ENCODE measurements around the gene B9D1. TPM values are rescaled to one million over a fixed set of nuclear protein-coding genes. Genes with fewer than 3 reads are reported as not detected.

The B9D1 gene
- total and polyA plus RNA-seq, 2 experiments from 2014 or later: 29.6 to 30.8 TPM

DNA sequence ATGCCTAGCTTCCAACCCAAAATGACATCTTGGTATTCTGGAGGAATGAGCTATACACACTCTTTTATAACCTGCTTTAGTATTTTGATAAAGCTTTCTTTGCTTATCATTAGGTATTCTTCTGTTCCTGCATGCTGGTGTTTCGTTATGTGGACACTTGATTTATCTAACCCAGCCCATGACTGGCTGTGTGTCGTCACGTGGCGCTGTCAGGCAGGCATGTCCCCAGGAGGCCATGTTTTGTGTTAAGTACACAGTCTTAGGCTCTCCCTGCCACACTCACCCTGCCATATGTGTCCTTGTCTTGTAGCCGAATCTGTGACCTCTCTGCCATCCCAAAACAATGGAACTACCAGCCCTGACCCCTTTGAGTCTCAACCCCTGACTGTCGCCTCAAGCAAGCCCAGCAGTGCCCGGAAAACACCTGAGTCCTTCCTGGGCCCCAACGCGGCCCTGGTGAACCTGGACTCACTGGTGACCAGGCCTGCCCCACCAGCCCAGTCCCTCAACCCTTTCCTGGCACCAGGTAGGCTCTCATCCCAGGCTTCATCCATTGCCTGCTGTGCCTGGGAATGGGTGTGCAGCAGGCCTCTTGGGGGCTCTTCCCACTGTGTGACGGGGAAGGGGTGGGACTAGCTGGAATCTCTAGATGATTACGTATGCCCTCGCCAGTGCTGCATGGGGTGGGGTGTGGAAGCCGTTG is 30.8 kb downstream of the B9D1 start:
- Histone ChIP-seq H3K27ac (no peak overlapping the region), H3K9me2 (replicated peaks; ENCODE audit: insufficient read depth) (no peaks in the 10 kb centered on the region), H3K79me2 (no peaks in the 10 kb centered on the region), H3K4me2 (no peak overlapping the region), H3K4me3 (no peak overlapping the region), H4K20me1 (ENCODE audit: insufficient read depth, poor library complexity, severe bottlenecking) (no peaks in the 10 kb centered on the region), H3K4me1 (ENCODE audit: insufficient read depth) (no peaks in the 10 kb centered on the region), H3K27me3 (no peaks in the 10 kb centered on the region), H3K9me3 (ENCODE audit: low read depth) (no peaks in the 10 kb centered on the region), H2AFZ (no peak overlapping the region), H3K36me3 (replicated peaks; ENCODE audit: insufficient read depth, low read depth) (no peaks in the 10 kb centered on the region)
- DNase-seq (ENCODE audit: low spot score): no peak
- 90% methylated on average over 13 of the region's 13 CpGs for WGBS (ENCODE audit: low lambda C conversion rate, missing lambda C conversion rate)
- TF ChIP-seq EZH2 (IDR thresholded peaks at IDR 0.05; ENCODE audit: borderline replicate concordance): no peak
- TF ChIP-seq EZH2phosphoT487 (IDR thresholded peaks at IDR 0.05; ENCODE audit: low read depth, severe bottlenecking, unreplicated experiment): no peak
- TF ChIP-seq, protein P1, sequence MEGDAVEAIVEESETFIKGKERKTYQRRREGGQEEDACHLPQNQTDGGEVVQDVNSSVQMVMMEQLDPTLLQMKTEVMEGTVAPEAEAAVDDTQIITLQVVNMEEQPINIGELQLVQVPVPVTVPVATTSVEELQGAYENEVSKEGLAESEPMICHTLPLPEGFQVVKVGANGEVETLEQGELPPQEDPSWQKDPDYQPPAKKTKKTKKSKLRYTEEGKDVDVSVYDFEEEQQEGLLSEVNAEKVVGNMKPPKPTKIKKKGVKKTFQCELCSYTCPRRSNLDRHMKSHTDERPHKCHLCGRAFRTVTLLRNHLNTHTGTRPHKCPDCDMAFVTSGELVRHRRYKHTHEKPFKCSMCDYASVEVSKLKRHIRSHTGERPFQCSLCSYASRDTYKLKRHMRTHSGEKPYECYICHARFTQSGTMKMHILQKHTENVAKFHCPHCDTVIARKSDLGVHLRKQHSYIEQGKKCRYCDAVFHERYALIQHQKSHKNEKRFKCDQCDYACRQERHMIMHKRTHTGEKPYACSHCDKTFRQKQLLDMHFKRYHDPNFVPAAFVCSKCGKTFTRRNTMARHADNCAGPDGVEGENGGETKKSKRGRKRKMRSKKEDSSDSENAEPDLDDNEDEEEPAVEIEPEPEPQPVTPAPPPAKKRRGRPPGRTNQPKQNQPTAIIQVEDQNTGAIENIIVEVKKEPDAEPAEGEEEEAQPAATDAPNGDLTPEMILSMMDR (IDR thresholded peaks at IDR 0.05; ENCODE audit: poor library complexity): no peak

DNA sequence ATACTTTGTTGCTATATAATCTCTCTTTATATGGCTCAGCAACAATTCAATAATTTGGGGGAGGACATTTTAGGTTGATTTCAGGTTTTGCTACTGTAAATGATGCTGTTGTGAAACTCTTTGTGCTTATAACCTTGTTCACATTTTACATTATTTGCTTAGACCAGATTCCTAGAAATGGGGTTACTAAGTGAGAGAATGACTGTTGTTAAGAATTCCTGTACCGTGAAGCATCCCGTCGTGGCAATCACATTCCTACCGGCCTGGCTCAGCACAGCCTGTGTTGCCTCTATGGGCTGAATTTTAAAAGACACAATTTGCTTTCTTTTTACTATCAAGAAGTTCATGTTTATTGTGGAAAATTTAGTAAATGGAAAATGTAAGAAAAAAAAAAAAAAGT is 31.4 kb downstream of the B9D1 start:
- Histone ChIP-seq H3K9me2 (replicated peaks; ENCODE audit: insufficient read depth) (no peaks in the 10 kb centered on the region), H3K27ac (no peak overlapping the region), H2AFZ (no peak overlapping the region), H3K9me3 (ENCODE audit: low read depth) (no peaks in the 10 kb centered on the region), H3K4me1 (ENCODE audit: insufficient read depth) (no peaks in the 10 kb centered on the region), H3K27me3 (no peaks in the 10 kb centered on the region), H3K79me2 (no peaks in the 10 kb centered on the region), H3K4me2 (no peak overlapping the region), H3K36me3 (replicated peaks; ENCODE audit: insufficient read depth, low read depth) (no peaks in the 10 kb centered on the region), H3K4me3 (no peak overlapping the region), H4K20me1 (ENCODE audit: insufficient read depth, poor library complexity, severe bottlenecking) (no peaks in the 10 kb centered on the region)
- WGBS (ENCODE audit: low lambda C conversion rate, missing lambda C conversion rate): 74% methylated on average over 4 of the region's 4 CpGs
- TF ChIP-seq EZH2 (IDR thresholded peaks at IDR 0.05; ENCODE audit: borderline replicate concordance): no peak
- TF ChIP-seq, protein P1 (IDR thresholded peaks at IDR 0.05; ENCODE audit: poor library complexity): no peak
- no peak for TF ChIP-seq EZH2phosphoT487 (IDR thresholded peaks at IDR 0.05; ENCODE audit: low read depth, severe bottlenecking, unreplicated experiment)
- no peak for DNase-seq (ENCODE audit: low spot score)

- H3K9me2 ChIP-seq (replicated peaks; ENCODE audit: insufficient read depth): no peaks in the 10 kb centered on the region
- H3K4me1 ChIP-seq (ENCODE audit: insufficient read depth): no peaks in the 10 kb centered on the region
- TF ChIP-seq, protein P1 (IDR thresholded peaks at IDR 0.05; ENCODE audit: poor library complexity): no peak
- TF ChIP-seq EZH2 (IDR thresholded peaks at IDR 0.05; ENCODE audit: borderline replicate concordance): no peak
- TF ChIP-seq EZH2phosphoT487 (IDR thresholded peaks at IDR 0.05; ENCODE audit: low read depth, severe bottlenecking, unreplicated experiment): no peak
- no peaks in the 10 kb centered on the region for H3K27me3 ChIP-seq
- DNase-seq (ENCODE audit: low spot score): no peak
- no peak overlapping the region for H3K4me2 ChIP-seq
- H4K20me1 ChIP-seq (ENCODE audit: insufficient read depth, poor library complexity, severe bottlenecking): no peaks in the 10 kb centered on the region
- H3K27ac ChIP-seq: no peak overlapping the region
- no peaks in the 10 kb centered on the region for H3K9me3 ChIP-seq (ENCODE audit: low read depth)
- H3K4me3 ChIP-seq: no peak overlapping the region
- no peaks in the 10 kb centered on the region for H3K36me3 ChIP-seq (replicated peaks; ENCODE audit: insufficient read depth, low read depth)
- WGBS (ENCODE audit: low lambda C conversion rate, missing lambda C conversion rate): 92% methylated on average over 3 of the region's 3 CpGs
- no peaks in the 10 kb centered on the region for H3K79me2 ChIP-seq
- no peak overlapping the region for H2AFZ ChIP-seq
Measured at GRCh38 chr17:19330271-19330670, 32.3 kb downstream of the B9D1 start.
